OCI-LY3 (cell line): ENCODE data around the gene TAS2R60.

Experiments used
- CTCF ChIP-seq: fragments of 200-600, 300-600 bp; sonication (generic); IDR thresholded peaks from 2 replicates; pipeline ENCODE4 v1.5.1; 2014; ENCODE audit warnings: antibody characterized with exemption, low read length, low read depth
- EZH2phosphoT487 ChIP-seq: fragments of 200-600 bp; shearing (Covaris generic); IDR thresholded peaks from 2 replicates; pipeline ENCODE4 v1.6.1; 2018; ENCODE audit warnings: antibody characterized with exemption, mixed run types, low read depth

- TF ChIP-seq CTCF (no peak), EZH2phosphoT487 (no peak)
These were observed 12.2 kb downstream of the TAS2R60 start for GRCh38 chr7:143455491-143455890.
